SJCRH30 (cell line): Measurements from ENCODE around the gene PRR29. TPM values are rescaled to one million over a fixed set of nuclear protein-coding genes. Genes with fewer than 3 reads are reported as not detected.
A peak's percentile ranks its signal among the peaks of the same experiment; 100 is the strongest.
"Not testable (repeated sequence)": the region's sequence is repeated elsewhere in the genome, so short reads cannot be mapped to it uniquely, and the experiment has no call there.

Experiments
- DNase-seq, 2 experiments: peaks; one replicate each; pipeline ENCODE4 v3.0.0-alpha.2; 2015 to 2020
- H3K27ac ChIP-seq: fragments of 250-450 bp; sonication (Bioruptor Pico); 2 replicates; pipeline ENCODE4 v1.5.1; 2020; ENCODE audit warnings: mild to moderate bottlenecking, moderate library complexity
- H3K27me3 ChIP-seq: fragments of 250-450 bp; sonication (Bioruptor Pico); 2 replicates; pipeline ENCODE4 v1.5.1; 2020; ENCODE audit warnings: mild to moderate bottlenecking, moderate library complexity
- H3K36me3 ChIP-seq: fragments of 250-450 bp; sonication (Bioruptor Pico); 2 replicates; pipeline ENCODE4 v1.5.1; 2020; ENCODE audit warnings: mild to moderate bottlenecking, moderate library complexity
- H3K4me1 ChIP-seq: fragments of 250-450 bp; sonication (Bioruptor Pico); 2 replicates; pipeline ENCODE4 v1.5.1; 2020; ENCODE audit warnings: mild to moderate bottlenecking, moderate library complexity
- H3K4me3 ChIP-seq: fragments of 250-450 bp; sonication (Bioruptor Pico); 2 replicates; pipeline ENCODE4 v1.5.1; 2020; ENCODE audit warnings: mild to moderate bottlenecking, moderate library complexity
- H3K9me3 ChIP-seq: fragments of 250-450 bp; sonication (Bioruptor Pico); replicated peaks from 2 replicates; pipeline ENCODE4 v1.5.1; 2020; ENCODE audit warnings: mild to moderate bottlenecking, moderate library complexity
- total RNA-seq: library from RNA; depleted of rRNA; stranded (reverse); fragments of >200 nt; shearing (Covaris generic); gene quantifications from 2 replicates; pipeline ENCODE4 v1.2.3, GENCODE V29; 2014

PRR29 gene
- total RNA-seq, 1 experiment from 2014 or later: 0.12 TPM

DNA sequence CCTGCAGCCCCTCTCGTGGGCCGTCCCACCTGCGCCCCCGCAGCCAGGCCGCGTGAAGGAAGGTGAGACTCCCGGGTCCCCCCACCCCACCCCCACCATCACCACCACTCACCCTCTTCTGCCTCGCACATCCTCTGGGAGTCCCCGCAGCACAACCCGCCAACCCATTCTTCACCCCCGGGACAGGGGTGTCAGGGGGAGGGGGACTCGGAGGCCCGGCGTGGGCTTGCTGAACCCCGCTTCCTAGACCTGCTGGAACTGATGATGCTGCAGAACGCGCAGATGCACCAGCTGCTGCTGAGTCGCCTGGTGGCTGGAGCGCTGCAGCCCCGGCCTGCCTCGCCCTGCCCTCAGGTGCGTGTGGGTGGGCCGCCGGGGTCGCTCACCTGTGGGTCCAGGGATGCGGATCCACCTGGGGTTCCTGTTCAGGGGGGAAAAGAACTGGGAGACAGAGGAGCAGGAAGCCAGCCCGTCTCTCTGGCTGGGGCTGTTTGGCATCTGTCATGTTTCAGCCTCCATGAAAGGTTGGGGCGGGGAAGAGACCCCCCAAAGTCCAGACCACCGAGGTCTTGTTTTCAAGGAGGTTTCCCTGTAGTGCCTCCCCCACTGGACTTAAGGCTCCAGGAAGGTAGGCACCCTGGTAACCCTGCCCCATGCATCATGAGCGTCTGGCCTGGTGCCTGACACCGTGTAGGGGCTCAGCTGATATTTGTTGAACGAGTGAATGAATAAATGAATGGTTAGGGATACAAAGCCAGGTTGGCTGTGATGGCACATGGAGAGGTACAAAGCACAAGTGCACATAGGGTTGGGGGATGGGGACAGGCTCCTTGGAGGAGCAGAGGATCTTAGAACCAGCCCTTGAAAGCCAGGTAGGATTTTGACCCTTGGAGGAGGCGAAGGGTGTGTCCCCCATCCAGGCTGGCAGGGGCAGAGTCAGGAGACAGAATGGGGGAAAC lies 849 bp downstream of the PRR29 start:
- no peak for DNase-seq
- Histone ChIP-seq H3K27me3 (no peaks in the 10 kb centered on the region), H3K4me1 (peaks cover 16% of the 10 kb centered on the region), H3K9me3 (no peaks in the 10 kb centered on the region), H3K36me3 (no peaks in the 10 kb centered on the region), H3K4me3 (peak overlapping the region; percentile 54), H3K27ac (no peak overlapping the region)

DNA sequence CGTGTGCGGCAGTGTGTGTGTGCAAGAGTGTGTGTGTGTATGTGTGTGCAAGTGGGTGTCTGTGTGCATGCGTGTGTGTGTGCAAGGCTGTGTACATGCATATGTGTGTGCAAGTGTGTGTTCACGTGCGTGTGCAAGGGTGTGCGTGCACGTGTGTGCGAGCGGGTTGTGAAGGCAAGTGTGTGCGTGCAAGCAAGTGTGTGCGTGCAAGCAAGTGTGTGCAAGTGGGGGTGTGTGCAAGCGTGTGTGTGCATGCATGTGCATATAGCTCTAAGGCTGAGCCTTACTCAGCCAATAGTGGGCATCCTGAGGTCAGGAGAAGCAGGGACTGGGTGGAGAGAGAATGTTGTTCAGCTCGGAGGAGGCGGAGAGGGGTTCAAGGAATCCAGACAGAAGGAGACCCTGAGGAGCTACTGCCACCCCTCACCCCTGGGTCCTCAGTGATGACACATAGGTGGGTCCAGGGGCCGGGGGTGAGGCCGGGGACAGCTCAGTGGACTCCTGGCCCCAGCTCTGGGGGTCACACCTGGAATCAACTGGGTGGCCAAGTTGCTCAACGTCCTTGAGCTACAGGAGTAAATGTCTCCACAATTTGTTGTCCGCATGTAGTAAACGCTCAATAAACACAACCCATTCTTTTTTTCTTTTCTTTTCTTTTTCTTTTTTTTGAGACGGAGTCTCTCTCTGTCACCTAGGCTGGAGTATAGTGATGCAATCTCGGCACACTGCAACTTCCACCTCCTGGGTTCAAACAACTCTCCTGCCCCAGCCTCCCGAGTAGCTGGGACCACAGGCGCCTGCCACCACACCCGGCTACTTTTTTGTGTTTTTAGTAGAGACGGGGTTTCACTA lies 1.8 kb downstream of the PRR29 start:
- Histone ChIP-seq H3K27ac (no peak overlapping the region), H3K27me3 (no peaks in the 10 kb centered on the region), H3K4me1 (peaks cover 14% of the 10 kb centered on the region)

DNA sequence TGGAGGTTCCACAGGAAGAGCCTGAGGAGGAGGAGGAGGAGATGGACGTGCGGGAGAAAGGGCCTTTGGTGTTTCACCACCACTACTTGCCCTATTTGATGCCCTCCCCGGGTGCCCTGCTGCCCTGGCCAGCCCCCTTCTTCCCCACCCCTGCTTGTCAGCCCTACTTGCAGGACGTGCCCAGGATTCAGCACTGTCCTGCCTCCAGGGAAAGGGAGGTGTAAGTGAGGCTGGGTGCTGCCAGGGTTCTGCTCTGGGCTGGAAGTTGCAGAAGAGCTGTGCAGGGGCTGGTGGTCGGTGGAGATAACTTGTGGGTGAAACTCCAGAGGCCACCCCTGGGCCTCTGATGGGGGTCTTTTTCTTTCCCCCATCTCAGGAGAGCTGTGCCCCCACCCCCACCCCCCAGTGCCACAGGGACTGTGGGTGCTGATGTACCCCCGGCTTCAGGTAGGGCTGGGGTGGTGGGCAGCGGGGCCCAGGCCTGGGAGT lies 3.0 kb downstream of the PRR29 start:
- H3K4me1 ChIP-seq: peaks cover 17% of the 10 kb centered on the region
- no peak overlapping the region for H3K4me3 ChIP-seq
- no peak overlapping the region for H3K27ac ChIP-seq
- H3K27me3 ChIP-seq: no peaks in the 10 kb centered on the region
- no peak for DNase-seq
- no peaks in the 10 kb centered on the region for H3K9me3 ChIP-seq
- no peaks in the 10 kb centered on the region for H3K36me3 ChIP-seq

More for the DNA sequence above, 1.8 kb downstream of the PRR29 start:
- H3K36me3 ChIP-seq: no peaks in the 10 kb centered on the region
- no peaks in the 10 kb centered on the region for H3K9me3 ChIP-seq
- H3K4me3 ChIP-seq: no peak overlapping the region
- no peak for DNase-seq

DNA sequence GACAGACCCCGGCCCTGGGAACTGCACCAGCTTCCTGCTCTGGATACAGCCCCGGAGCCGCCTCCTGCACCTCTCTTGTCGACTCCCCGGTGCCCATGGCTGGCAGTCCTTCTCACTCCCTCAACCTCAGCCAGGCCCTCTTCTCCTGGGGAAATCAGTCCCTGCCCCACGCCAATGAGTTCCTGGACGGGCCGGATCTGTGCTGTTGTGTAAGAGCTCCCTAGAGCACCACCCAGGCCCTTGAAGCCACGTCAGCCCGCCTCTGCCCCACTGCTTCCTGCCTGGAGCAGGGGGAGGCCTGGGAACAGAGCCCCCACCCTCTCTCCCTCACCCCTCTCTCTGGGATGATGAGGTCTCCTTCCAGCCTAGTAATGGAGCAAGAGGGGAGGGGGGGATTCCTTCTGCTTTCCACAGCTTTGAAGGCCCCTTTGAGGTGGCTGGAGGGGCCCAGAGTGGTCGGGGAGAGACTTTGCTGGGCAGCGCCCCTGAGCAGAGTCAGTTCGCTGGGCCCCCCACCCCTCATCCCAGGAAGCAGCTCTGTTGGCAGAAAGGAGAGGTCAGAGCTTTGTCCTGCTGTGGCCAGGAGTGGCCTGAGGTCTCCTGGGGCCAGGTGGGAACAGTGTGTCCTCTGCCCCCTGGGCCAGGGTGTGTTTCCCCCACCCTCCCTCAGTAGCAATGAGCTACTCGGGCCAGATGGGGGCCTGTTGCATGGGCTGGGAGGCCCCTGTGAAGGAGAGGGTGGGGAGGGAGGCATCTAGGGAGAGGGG lies 3.8 kb downstream of the PRR29 start:
- H3K27ac ChIP-seq: no peak overlapping the region
- no peak for DNase-seq
- H3K4me1 ChIP-seq: peaks cover 16% of the 10 kb centered on the region

DNA sequence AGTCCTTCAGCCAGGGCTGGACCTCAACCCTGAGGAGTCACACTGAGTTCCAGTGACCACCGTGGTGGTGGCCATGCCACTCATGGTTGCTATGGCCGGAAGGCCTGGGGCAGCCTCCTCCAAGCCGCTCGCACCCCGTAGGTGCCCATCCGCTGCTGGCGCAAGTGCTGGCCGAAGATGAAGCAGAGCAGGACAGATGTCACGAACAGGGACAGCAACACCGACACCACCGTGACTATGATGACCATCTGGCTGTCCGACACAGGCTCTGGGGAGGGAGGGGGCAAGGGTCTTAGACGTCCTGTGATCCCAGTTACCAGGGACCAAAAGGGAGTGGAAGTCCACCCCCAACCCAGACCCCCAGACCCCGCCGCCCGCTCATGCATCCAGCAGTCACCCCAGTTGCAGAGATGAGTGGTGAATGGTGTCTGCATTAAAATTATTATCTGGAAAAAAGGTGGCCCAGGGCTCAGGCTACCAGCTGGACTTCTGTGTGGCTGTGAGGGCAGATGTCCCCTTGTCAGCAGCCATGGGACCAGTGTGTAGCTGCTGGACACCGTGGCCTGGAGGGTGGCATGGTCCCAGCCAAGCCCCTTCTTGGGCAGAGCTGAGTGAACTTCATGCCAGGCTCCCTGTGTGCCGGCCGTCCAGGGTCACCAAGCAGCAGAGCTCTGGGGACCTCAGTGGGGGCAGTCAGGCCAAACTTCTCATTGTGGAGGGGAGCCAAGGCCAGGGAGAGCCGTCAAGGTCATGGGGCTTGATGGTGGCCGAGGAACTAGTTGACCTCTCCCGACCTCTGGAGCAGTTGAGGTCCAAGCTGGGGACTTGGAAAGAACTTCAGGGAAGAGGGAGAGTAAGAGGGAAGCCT lies 4.7 kb downstream of the PRR29 start:
- Histone ChIP-seq H3K4me1 (peaks cover 7% of the 10 kb centered on the region), H3K27me3 (no peaks in the 10 kb centered on the region), H3K4me3 (no peak overlapping the region), H3K36me3 (no peaks in the 10 kb centered on the region), H3K27ac (no peak overlapping the region), H3K9me3 (no peaks in the 10 kb centered on the region)
- DNase-seq: no peak

More for the DNA sequence above, 3.8 kb downstream of the PRR29 start:
- no peaks in the 10 kb centered on the region for H3K27me3 ChIP-seq
- H3K36me3 ChIP-seq: no peaks in the 10 kb centered on the region
- H3K4me3 ChIP-seq: no peak overlapping the region
- no peaks in the 10 kb centered on the region for H3K9me3 ChIP-seq

DNA sequence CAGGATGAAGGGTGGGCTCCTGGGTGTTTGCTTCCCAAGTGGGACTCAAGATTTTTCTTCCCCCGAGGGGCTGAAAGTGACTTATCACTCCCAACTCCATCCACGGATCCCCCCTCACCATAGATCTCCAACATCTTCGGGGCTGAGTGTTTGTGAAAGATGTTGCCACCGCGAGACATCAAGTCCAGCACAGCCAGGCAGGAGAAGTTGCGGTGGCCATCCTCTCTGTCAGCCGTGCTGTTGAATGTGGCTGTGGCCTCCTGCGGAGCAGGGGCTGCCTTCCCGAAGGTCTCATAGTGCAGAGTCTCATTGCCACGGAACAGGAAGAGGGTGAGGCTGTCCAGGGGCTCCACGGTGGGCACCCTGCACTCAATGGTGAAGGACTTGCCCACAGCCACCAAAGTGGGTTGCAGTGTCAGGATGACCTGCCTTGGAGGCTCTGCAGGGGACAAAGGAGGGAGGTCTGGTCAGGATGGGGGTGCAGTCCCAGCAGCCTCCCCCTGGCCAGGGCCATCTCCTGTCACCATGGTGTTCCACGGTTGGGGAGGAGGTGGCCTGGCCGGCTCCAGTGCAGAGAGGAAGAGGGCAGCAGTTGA lies 5.5 kb downstream of the PRR29 start:
- no peaks in the 10 kb centered on the region for H3K9me3 ChIP-seq
- H3K36me3 ChIP-seq: no peaks in the 10 kb centered on the region
- no peaks in the 10 kb centered on the region for H3K27me3 ChIP-seq
- H3K27ac ChIP-seq: no peak overlapping the region
- DNase-seq: no peak
- H3K4me3 ChIP-seq: no peak overlapping the region
- H3K4me1 ChIP-seq: peaks cover 4% of the 10 kb centered on the region

DNA sequence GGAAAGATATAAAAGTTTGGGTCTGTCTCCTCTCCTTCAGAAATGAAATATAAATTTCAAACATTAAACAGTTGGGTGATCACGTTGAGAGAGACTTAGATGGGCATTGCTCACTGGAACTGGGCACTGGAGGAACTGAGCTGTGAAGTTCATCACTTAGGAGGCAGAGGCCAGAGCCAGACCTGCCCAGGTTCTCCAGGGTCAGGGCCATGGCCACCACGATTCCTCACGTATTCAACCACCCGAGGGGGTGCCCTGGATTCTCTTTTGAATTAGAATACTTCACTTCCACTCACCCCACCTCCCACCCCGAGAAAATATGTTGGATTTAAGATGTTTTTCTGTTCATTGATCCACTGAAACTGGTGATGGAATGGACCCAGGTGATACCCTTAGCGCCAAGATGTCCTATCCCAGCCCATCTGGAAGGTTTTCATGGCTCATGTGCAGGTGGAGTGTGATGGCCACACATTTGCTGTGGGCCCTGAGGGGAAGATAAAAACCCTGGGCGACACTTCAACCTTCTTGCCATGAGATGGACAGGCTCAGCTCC lies 6.1 kb downstream of the PRR29 start:
- Histone ChIP-seq H3K36me3 (no peaks in the 10 kb centered on the region), H3K4me1 (peaks cover 4% of the 10 kb centered on the region), H3K4me3 (no peak overlapping the region), H3K27ac (no peak overlapping the region), H3K27me3 (no peaks in the 10 kb centered on the region), H3K9me3 (no peaks in the 10 kb centered on the region)
- DNase-seq: no peak

DNA sequence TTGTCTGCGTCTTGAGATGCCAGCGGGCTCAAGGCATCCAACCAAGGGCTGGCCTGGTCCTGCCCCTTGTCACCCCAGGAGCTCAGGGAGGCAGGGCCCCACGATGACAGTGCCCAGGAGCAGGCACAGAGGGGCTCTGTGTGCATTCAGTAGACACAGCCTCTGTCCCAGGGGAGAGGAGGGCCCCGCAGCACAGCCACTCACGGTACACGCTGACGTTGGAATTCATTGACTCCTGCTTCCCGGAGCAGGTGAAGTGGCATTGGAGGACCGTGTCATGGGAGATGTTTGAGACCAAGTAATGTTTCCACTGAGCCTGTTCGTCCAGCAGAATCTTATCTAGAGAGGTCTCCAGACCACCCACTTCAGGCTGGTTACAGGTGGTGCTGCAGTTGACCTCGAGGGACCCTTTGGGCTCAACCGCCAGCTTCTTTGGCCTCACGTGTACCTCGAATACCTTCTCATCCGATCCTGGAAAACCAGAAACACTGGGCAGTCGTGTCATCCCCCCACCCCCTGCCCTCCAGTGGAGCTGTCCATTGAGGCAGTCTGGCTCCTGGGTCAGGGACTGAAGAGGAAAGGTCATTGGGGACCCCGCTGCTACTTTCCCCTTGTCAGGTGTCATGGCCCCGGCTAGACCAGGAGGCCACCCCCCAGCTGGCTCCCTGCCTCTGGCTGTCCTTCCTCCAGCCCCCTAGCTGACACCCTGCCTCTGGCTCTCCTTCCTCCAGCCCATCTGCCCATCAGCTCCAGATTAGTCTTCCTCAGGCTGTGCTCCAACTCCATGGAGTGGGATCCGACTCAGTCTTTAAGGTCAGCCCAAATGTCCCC lies 7.0 kb downstream of the PRR29 start:
- peaks cover 4% of the 10 kb centered on the region for H3K4me1 ChIP-seq
- no peak for DNase-seq
- no peak overlapping the region for H3K4me3 ChIP-seq
- H3K36me3 ChIP-seq: no peaks in the 10 kb centered on the region
- no peak overlapping the region for H3K27ac ChIP-seq
- no peaks in the 10 kb centered on the region for H3K9me3 ChIP-seq
- H3K27me3 ChIP-seq: no peaks in the 10 kb centered on the region

DNA sequence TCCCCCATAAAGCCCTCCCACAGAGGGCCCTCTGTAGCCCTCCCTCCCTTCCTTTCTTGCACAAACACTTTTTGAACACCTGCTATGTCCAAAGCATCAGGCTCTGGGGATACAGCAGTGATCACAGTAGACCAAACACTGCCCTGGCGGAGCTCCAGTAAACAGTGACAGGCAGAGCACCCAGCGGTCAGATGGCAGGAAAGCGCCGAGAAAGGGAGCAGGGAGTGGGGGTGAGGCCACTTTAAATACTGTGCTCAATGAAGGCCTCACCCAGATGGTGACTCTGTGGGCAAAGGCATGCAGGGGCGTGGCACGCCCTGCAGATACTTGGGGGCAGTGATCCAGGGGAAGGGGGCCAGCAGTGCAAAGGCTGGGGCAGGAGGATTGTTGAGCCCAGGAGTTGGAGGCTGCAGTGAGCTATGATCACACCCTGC lies 7.6 kb downstream of the PRR29 start:
- H3K36me3 ChIP-seq: no peaks in the 10 kb centered on the region
- no peak overlapping the region for H3K27ac ChIP-seq
- DNase-seq: peak; percentile 48 to 69
- H3K4me3 ChIP-seq: no peak overlapping the region
- no peaks in the 10 kb centered on the region for H3K9me3 ChIP-seq
- no peaks in the 10 kb centered on the region for H3K27me3 ChIP-seq
- H3K4me1 ChIP-seq: peaks cover 4% of the 10 kb centered on the region

DNA sequence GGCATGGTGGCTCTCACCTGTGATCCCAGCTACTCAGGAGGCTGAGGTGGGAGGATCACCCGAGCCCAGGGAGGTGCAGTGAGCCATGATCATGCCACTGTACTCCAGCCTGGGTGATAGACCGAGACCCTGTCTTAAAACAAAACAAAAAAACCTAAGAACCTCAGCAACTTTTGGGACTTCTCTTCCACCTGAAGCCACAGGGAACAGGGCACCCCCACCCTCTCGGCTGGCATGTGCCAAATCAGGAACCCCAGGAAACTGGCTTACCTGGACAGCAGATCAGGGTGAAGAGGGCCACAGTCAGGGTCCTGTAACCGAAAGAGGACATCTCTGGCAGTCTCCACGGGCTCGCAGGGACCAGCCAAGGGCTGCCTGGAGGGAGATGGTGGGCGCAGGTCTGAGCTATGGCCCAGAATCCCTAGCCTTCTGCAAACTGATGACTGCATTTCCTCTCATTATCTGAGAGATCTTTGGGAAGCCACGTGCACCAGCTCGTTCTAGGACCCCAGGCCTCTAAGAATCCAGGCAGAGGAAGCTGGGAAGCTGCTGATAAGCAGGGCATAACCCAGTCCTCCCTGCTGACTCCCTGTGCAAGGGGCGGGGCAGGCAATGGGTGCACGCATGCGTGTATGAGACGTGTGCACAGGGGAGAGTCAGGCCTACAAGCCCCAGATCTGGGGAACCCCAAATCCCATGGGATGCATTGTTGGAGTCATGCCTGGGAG lies 8.4 kb downstream of the PRR29 start:
- Histone ChIP-seq H3K36me3 (no peaks in the 10 kb centered on the region), H3K4me3 (no peak overlapping the region), H3K9me3 (no peaks in the 10 kb centered on the region), H3K27ac (no peak overlapping the region), H3K4me1 (peaks cover 4% of the 10 kb centered on the region), H3K27me3 (no peaks in the 10 kb centered on the region)
- no peak for DNase-seq

DNA sequence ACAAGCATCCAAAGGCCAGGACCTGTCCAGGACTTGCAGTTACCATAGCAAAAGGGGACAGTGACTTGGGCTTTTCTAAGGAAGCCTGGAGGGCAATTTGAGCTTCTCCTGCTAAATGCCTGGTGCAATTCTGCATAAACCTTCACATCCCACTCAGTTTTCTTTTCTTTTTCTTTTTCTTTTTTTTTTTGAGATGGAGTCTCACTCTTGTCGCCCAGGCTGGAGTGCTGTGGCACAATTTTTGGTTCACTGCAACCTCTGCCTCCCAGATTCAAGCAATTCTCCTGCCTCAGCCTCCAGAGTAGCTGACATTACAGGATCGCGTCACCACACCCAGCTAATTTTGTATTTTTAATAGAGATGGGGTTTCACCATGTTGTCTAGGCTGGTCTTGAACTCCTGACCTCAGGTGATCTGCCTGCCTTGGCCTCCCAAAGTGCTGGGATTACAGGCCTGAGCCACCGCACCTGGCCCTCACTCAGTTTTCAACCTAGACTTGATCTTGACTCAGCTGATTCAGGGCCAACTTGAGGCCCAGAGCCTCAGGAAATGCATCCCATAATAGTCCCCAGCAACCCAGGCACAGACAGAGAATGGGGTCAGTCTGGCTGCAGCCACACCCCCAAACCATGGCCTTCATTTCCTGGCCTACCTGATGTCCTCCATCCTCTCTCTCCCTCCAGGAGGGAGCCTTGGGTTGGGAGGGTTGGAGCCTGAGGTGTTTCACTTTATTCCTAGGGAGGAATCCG lies 9.1 kb downstream of the PRR29 start:
- H3K27ac ChIP-seq, H3K4me1 ChIP-seq: not testable (repeated sequence)

More for the DNA sequence above, 9.1 kb downstream of the PRR29 start:
- H3K27me3 ChIP-seq, H3K9me3 ChIP-seq, H3K36me3 ChIP-seq, H3K4me3 ChIP-seq, DNase-seq: not testable (repeated sequence)
